AG10803 (cell line): ENCODE measurements around the gene PRSS12.

Experiments
- DNase-seq: peaks from one replicate; pipeline ENCODE4 v3.0.0; 2010; ENCODE audit warnings: low read depth
- H3K4me3 ChIP-seq: 2 replicates; pipeline ENCODE4 v1.5.1; 2011; ENCODE audit warnings: mild to moderate bottlenecking, low read length, control low read depth
- TF ChIP-seq, protein P1 (sequence below): conservative IDR thresholded peaks from 2 replicates; pipeline ENCODE4 v1.5.1; 2011; ENCODE audit warnings: mild to moderate bottlenecking, low read length, control low read depth, inconsistent platforms

Gene PRSS12

DNA sequence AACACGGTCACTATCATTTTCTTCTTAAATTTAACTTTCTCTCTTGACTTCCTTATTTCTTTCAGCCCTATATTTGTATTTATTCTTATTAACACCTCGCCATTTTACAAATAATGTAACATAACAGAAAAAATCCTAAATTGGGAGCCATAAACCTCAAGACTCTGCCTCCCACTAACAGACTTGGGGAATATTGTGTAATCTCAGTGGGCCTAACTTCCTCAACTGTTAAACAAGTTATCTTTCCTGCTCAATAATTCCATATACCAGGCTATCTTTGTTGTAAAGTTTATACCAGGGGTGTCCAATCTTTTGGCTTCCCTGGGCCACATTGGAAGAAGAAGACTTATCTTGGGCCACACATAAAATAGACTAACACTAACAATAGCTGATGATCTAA lies 26.2 kb downstream of the PRSS12 start:
- no peak for DNase-seq
- TF ChIP-seq, protein P1, sequence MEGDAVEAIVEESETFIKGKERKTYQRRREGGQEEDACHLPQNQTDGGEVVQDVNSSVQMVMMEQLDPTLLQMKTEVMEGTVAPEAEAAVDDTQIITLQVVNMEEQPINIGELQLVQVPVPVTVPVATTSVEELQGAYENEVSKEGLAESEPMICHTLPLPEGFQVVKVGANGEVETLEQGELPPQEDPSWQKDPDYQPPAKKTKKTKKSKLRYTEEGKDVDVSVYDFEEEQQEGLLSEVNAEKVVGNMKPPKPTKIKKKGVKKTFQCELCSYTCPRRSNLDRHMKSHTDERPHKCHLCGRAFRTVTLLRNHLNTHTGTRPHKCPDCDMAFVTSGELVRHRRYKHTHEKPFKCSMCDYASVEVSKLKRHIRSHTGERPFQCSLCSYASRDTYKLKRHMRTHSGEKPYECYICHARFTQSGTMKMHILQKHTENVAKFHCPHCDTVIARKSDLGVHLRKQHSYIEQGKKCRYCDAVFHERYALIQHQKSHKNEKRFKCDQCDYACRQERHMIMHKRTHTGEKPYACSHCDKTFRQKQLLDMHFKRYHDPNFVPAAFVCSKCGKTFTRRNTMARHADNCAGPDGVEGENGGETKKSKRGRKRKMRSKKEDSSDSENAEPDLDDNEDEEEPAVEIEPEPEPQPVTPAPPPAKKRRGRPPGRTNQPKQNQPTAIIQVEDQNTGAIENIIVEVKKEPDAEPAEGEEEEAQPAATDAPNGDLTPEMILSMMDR, result no peak
- no peak overlapping the region for H3K4me3 ChIP-seq

DNA sequence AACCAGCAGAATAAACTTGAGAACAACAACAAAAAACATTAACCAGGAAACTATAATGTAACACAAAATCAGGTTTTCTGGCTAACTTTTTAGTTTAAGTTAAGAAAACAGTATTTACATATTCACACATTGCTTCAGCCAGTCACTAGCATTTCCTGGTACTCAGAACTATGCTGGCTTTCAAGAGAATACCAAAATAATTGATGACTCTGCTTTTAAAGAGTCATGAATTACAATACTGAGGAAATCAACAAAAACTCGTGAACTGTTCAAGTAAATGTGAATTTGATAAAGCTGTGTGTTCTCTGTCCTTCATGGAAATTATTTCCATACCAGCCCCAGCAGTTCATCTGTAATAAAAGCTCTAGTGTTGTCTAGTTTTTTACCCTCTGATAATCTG lies 27.4 kb downstream of the PRSS12 start:
- peak; percentile 32 for DNase-seq
- TF ChIP-seq, protein P1, result no peak
- no peak overlapping the region for H3K4me3 ChIP-seq

DNA sequence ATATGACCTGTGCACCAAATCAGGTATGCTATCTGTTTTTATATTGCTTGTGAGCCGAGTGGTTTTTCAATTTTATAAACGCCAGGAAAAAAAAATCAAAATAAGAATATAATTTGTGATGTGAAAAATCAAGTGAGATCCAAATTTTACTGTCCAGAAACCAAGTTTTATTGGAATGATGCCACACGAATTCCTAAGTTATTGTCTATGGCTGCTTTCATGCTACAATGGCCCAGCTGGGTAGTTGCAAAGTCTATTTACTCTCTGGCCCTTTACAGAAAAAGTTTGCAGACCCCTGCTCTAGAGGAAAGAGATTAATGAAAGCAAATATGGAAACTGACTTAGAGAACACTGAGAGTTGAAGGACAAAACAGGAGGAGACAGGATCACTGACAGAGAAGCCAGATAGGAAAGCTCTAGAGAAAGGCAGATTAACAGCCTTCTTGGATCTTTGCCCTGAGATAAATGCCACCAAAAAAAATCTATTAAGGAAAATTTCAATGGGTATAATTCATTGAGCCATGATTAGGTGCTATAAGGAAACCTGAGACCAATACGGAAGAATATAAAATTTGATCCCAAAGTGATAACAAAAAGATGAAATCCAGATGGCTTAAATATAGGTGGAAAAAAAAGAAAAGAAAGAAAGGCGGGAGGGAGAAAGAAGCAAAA lies 29.8 kb downstream of the PRSS12 start:
- DNase-seq, result peak; percentile 40
- H3K4me3 ChIP-seq, result no peak overlapping the region
- TF ChIP-seq, protein P1, result no peak

DNA sequence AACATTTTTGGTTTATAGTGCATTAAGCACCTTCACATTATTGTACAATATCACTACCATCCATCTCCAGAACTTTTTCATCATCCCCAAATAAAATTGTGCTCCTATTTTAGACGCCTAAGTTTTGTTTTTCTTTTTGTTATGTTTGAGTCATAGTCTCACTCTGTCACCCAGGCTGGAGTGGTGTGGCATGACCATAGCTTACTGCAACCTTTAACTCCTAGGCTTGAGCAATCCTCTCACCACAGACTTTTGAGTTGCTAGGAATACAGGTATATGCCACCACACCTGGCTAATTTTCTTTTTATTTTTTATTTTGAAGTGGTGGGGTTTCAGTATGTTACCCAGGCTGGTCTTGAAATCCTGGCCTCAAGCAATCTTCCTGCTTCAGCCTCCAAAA lies 33.9 kb downstream of the PRSS12 start:
- no peak overlapping the region for H3K4me3 ChIP-seq
- no peak for DNase-seq
- TF ChIP-seq, protein P1, result no peak

DNA sequence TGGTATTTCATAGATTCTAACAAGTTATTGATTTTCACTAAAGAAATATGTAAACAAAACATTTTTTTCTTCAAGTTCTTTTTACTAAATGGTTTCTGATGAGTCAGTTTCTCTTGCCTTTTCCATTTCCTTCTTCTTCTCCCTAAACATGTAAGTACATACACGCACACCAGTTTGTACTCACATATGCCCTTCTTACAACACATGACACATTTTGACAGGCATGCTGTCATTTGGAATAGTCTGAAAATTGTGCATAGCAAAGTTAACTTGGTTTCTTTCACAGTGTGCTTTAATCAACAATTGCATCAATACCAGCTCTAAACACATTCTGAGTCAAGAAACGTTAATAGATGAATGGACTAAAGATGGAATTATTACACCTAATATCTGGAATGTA lies 35.1 kb downstream of the PRSS12 start:
- TF ChIP-seq, protein P1, result no peak
- H3K4me3 ChIP-seq, result no peak overlapping the region
- DNase-seq, result no peak

DNA sequence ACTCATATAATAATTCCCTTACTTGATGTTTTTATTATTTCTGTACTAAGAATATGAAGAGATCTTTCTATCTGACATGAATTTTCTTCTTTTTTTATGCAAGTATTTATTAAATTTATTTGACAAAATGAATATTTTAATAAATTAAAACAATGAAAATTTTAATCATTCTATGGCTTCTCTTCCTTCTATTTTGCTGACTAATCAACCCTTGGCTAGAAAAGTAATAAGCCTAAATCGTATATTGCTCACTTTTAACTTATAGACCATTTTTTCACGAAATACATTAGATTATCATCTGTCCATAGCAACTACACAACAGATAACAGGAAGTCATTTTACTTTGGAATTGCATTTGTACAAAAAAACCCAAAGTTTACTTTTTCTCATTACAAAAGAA lies 38.6 kb downstream of the PRSS12 start:
- TF ChIP-seq, protein P1, result no peak
- no peak for DNase-seq
- H3K4me3 ChIP-seq, result no peak overlapping the region

DNA sequence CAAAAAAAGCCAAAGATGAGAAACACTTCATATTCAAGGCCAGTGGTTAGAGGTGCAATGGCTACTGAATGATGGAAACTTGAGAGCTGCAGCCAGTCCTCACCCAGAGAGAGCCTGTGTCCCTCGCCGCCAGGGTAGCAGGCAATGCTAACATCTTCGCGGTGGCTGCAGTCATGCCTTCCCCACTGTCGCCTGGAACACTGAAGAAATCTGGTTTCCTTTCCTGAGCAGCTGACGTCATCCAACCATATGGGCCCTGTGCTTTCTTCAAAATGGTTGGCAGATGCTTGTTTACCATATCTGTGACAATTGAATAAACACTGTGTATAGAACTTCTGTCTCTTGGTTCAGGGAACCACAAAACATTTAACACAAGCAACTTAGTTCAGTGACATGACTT lies 39.7 kb downstream of the PRSS12 start:
- TF ChIP-seq, protein P1, result no peak
- no peak for DNase-seq
- no peak overlapping the region for H3K4me3 ChIP-seq
